Transverse colon (tissue), 4 donors: ENCODE data around the gene GALNT9.

Experiments
- CTCF ChIP-seq, 5 experiments: fragments of 200-600 bp in 3 of 5; fragments of 450-650 bp in 2 of 5; sonication (generic) in 3 of 5; IDR thresholded peaks; 1 replicate in 2 of 5; 2 replicates in 3 of 5; pipeline ENCODE4 v1.5.1; 2016 to 2017; ENCODE audit warnings: antibody characterized with exemption in 5 of 5, inconsistent platforms in 3 of 5, mild to moderate bottlenecking in 2 of 5, moderate library complexity in 1 of 5
- EP300 ChIP-seq: sonication (generic); formaldehyde crosslinking; IDR thresholded peaks from one replicate; pipeline ENCODE4 v1.6.1; 2017; ENCODE audit warnings: antibody characterized with exemption, low read depth
- POLR2A ChIP-seq: fragments of 450-650 bp; IDR thresholded peaks from one replicate; pipeline ENCODE4 v1.6.1; 2016; ENCODE audit warnings: antibody characterized with exemption, mild to moderate bottlenecking, moderate library complexity
- POLR2AphosphoS5 ChIP-seq, 3 donors: sonication (generic); formaldehyde crosslinking; IDR thresholded peaks; one replicate each; pipeline ENCODE4 v1.6.1; 2016; ENCODE audit warnings: antibody characterized with exemption in 3 of 3

GRCh38 chr12:132321321-132322118 lies 7.9 kb downstream of the GALNT9 start:
- TF ChIP-seq CTCF (IDR thresholded peaks at IDR 0.05) (no peak), POLR2A (no peak), POLR2AphosphoS5 (IDR thresholded peaks at IDR 0.05) (no peak), EP300 (no peak)
